ENCODE measurements around the gene BCL2L13.

DNA sequence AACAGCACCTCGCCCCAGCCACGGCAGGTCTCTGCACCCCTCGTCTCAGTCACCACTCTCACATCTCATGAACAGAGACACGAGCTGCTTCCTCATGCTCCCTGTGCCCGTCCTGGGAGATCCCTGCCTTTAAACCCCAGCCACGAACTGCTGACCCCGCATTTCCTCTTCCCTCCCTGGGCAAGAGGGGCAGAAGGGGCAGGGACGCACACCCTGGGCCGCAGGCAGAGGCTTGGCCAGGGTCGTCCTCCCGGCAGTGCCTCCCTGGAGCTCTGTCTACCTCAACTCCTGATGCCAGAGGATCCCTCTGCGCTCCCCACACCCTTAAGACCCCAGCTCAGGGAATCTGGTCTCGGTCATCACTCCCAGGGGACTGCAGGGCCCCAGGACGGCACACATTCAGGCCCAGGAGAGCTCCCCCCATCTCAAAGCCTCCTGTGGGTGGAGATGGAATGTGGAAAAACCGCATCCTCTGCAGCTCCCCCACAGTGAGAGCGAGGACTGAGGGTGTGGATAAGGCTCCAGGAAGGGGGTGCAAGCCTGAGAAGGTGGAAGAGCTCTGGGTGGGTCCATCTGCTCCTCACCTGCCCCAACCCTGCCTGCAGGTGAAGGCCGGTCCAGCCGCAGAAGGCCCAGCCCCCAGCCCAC, 134.5 kb downstream of the BCL2L13 start:
- TF ChIP-seq, protein P1, sequence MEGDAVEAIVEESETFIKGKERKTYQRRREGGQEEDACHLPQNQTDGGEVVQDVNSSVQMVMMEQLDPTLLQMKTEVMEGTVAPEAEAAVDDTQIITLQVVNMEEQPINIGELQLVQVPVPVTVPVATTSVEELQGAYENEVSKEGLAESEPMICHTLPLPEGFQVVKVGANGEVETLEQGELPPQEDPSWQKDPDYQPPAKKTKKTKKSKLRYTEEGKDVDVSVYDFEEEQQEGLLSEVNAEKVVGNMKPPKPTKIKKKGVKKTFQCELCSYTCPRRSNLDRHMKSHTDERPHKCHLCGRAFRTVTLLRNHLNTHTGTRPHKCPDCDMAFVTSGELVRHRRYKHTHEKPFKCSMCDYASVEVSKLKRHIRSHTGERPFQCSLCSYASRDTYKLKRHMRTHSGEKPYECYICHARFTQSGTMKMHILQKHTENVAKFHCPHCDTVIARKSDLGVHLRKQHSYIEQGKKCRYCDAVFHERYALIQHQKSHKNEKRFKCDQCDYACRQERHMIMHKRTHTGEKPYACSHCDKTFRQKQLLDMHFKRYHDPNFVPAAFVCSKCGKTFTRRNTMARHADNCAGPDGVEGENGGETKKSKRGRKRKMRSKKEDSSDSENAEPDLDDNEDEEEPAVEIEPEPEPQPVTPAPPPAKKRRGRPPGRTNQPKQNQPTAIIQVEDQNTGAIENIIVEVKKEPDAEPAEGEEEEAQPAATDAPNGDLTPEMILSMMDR (IDR thresholded peaks at IDR 0.05), result no peak
- no peak for TF ChIP-seq POLR2AphosphoS5 (IDR thresholded peaks at IDR 0.05; ENCODE audit: low read depth, low read length)
- TF ChIP-seq SIN3A (IDR thresholded peaks at IDR 0.05; ENCODE audit: borderline replicate concordance, insufficient read depth, low read depth, low read length), result no peak
